DMS114 treated with DMSO at 0.1 percent for 48 hours (cell line): Measurements from ENCODE around the gene GIMAP4.
"Not testable (repeated sequence)": the region's sequence is repeated elsewhere in the genome, so short reads cannot be mapped to it uniquely, and the experiment has no call there.

ENCODE experiments used
- DNase-seq: peaks from one replicate; lab custom pipeline; 2025; ENCODE audit not compliant: unreplicated experiment; lab: John Stamatoyannopoulos, UW

Gene GIMAP4

GRCh38 chr7:150567169-150567568, at the start of gene GIMAP4:
Gene GIMAP4, plus strand, starts transcription at chr7:150567390. Its CDS starts 2,512 bp downstream, at chr7:150569902.
- DNase-seq: no peak

GRCh38 chr7:150519310-150519709, 47.9 kb upstream of the GIMAP4 start:
- no peak for DNase-seq

- DNase-seq: no peak
These were observed 47.0 kb upstream of the GIMAP4 start for GRCh38 chr7:150520145-150520544.

GRCh38 chr7:150522931-150523330, 44.3 kb upstream of the GIMAP4 start:
- not testable (repeated sequence) for DNase-seq

GRCh38 chr7:150524018-150524417, 43.2 kb upstream of the GIMAP4 start:
- DNase-seq: no peak

GRCh38 chr7:150531704-150532103, 35.5 kb upstream of the GIMAP4 start:
- no peak for DNase-seq

GRCh38 chr7:150538259-150538658, 28.9 kb upstream of the GIMAP4 start:
- DNase-seq: no peak

- DNase-seq: no peak
These were observed 14.0 kb upstream of the GIMAP4 start for GRCh38 chr7:150553163-150553562.

GRCh38 chr7:150556521-150557138, 10.6 kb upstream of the GIMAP4 start:
- no peak for DNase-seq

GRCh38 chr7:150560486-150560885, 6.7 kb upstream of the GIMAP4 start:
- no peak for DNase-seq

GRCh38 chr7:150562919-150563318, 4.3 kb upstream of the GIMAP4 start:
- DNase-seq: no peak

GRCh38 chr7:150564006-150564405, 3.2 kb upstream of the GIMAP4 start:
- no peak for DNase-seq

GRCh38 chr7:150564566-150564965, 2.6 kb upstream of the GIMAP4 start:
- no peak for DNase-seq

- DNase-seq: no peak
These were observed 2.0 kb upstream of the GIMAP4 start for GRCh38 chr7:150565239-150565638.

- DNase-seq: no peak
These were observed 1.1 kb upstream of the GIMAP4 start for GRCh38 chr7:150566123-150566522.

GRCh38 chr7:150566572-150566971, 618 bp upstream of the GIMAP4 start:
- DNase-seq: no peak

- no peak for DNase-seq
These were observed 696 bp downstream of the GIMAP4 start for GRCh38 chr7:150567871-150568301.

GRCh38 chr7:150568714-150569113, 1.5 kb downstream of the GIMAP4 start:
- DNase-seq: no peak

GRCh38 chr7:150569245-150569955, 2.2 kb downstream of the GIMAP4 start:
- no peak for DNase-seq

GRCh38 chr7:150570556-150571465, 3.6 kb downstream of the GIMAP4 start:
- no peak for DNase-seq

GRCh38 chr7:150572496-150572895, 5.3 kb downstream of the GIMAP4 start:
- DNase-seq: no peak
